Upper lobe of left lung (tissue), 4 donors: ENCODE data around the gene BAX.

Experiments used
- CTCF ChIP-seq, 6 experiments: fragments of 450-650 bp in 4 of 6; fragments of 200-600 bp in 2 of 6; sonication (generic) in 2 of 6; IDR thresholded peaks; one replicate each; pipeline ENCODE4 v1.5.1; 2016 to 2019; ENCODE audit warnings: antibody characterized with exemption in 6 of 6
- POLR2A ChIP-seq, 4 donors: fragments of 450-650 bp; IDR thresholded peaks; one replicate each; pipeline ENCODE4 v1.5.1; 2016 to 2017; ENCODE audit warnings: antibody characterized with exemption in 4 of 4, mild to moderate bottlenecking in 2 of 4
- POLR2AphosphoS5 ChIP-seq, 2 donors: sonication (generic); formaldehyde crosslinking; IDR thresholded peaks; one replicate each; pipeline ENCODE4 v1.5.1; 2017; ENCODE audit warnings: antibody characterized with exemption in 2 of 2

- TF ChIP-seq POLR2AphosphoS5 (IDR thresholded peaks at IDR 0.05) (no peak), CTCF (IDR thresholded peaks at IDR 0.05) (no peak), POLR2A (IDR thresholded peaks at IDR 0.05) (no peak)
Observed at GRCh38 chr19:49010453-49010852, 55.8 kb downstream of the BAX start.
